ENCODE measurements around the gene ECD.

ECD gene

DNA sequence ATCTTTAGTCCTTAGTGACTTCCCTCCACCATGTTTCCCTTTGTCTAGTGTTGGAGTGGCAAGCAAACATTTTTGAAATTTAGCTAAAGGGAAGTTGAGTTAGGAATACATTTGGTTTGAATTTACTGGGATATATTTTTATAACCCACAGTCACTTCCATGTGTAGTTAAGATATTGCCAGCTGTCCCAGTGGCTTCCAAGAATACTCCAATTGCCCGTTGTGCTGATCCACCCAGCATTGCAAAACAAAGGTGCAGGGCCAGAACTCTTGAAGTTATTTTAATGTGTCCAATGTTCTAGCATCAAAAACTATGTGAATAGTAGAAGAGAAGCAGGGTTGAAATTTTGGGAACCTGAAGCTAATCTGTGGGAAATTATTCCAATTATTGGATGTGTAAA is 68.7 kb downstream of the ECD start:
- no peak for DNase-seq (ENCODE audit: low read depth in 2 of 2)
- H3K4me3 ChIP-seq (replicated peaks in 1 of 2; ENCODE audit: low read depth in 2 of 2, low read length in 2 of 2) = no peak overlapping the region
- TF ChIP-seq, protein P1, sequence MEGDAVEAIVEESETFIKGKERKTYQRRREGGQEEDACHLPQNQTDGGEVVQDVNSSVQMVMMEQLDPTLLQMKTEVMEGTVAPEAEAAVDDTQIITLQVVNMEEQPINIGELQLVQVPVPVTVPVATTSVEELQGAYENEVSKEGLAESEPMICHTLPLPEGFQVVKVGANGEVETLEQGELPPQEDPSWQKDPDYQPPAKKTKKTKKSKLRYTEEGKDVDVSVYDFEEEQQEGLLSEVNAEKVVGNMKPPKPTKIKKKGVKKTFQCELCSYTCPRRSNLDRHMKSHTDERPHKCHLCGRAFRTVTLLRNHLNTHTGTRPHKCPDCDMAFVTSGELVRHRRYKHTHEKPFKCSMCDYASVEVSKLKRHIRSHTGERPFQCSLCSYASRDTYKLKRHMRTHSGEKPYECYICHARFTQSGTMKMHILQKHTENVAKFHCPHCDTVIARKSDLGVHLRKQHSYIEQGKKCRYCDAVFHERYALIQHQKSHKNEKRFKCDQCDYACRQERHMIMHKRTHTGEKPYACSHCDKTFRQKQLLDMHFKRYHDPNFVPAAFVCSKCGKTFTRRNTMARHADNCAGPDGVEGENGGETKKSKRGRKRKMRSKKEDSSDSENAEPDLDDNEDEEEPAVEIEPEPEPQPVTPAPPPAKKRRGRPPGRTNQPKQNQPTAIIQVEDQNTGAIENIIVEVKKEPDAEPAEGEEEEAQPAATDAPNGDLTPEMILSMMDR (IDR thresholded peaks at IDR 0.05; ENCODE audit: low read depth, low read length) = no peak

DNA sequence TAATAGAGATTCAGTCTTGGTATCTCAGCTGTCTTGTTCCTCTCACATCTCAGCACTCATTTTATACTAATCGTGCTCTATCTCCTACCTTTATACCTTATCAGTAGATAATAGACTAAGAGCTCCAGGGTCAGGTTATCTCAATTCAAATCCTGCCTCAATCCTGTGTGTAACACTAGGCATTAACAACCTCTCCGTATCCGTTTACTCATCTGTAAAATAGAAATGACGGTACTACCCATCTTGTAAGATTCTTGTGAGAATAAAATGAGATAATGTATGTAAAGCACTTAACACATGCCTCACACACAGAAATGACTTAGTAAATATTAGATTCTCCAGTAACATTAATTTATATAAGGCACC is 70.5 kb downstream of the ECD start:
- DNase-seq (ENCODE audit: low read depth in 2 of 2) = no peak
- peak overlapping the region; percentile 21 to 95 for H3K4me3 ChIP-seq (replicated peaks in 1 of 2; ENCODE audit: low read depth in 2 of 2, low read length in 2 of 2)
- TF ChIP-seq, protein P1 (IDR thresholded peaks at IDR 0.05; ENCODE audit: low read depth, low read length) = no peak

DNA sequence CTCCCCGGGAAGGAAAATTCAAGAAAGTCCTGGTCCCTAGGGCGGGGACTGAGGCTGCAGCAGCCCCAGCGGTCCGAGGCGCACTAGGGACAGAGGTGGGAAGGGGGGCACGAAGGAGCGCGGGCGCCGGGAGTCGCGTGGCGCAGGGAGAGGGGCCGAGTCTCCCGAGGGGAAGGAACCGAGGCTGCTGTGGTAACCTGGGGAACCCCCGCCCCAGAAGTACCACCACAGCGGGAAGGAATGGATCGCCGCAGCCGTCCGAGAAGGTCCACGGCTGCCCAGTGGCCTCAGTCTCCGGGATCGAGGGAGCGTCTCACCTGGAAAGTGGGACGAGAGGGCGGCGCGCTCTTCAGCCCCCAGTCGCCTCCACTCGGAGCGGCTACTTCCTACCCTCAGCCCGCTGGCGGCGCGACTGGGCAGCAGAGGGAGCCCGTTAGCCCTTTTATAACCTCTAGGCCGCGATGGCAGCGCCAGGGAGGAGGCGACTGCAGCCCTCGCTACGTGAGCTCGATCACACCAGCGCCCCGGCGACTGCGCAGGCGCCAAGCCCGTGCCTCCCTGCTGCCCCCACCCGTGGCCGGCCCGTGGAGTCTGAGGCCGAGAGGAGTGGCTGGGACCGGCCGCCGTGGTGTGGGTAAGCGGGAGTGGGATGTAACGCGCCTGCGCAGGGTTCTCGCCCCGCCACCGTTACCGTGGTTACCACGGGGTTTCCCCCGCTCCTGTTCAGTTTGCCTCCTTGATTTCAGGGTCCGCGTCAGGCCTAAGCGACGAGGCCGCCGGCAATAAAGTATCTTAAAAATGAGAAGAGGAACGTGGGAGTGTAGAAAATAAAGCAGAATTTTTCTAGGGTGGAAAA is 71.1 kb downstream of the ECD start, which contains the start of gene P4HA1:
TSS of gene P4HA1 (minus strand) at position 418 of the 856 bp plus-strand sequence. CDS start 21,983 bp downstream, outside the sequence.
- peak; percentile 99 for DNase-seq (ENCODE audit: low read depth in 2 of 2)
- peak within 1 kb of the TSS; percentile 95 to 98 for H3K4me3 ChIP-seq (replicated peaks in 1 of 2; ENCODE audit: low read depth in 2 of 2, low read length in 2 of 2)
- TF ChIP-seq, protein P1 (IDR thresholded peaks at IDR 0.05; ENCODE audit: low read depth, low read length) = peak; percentile 58

DNA sequence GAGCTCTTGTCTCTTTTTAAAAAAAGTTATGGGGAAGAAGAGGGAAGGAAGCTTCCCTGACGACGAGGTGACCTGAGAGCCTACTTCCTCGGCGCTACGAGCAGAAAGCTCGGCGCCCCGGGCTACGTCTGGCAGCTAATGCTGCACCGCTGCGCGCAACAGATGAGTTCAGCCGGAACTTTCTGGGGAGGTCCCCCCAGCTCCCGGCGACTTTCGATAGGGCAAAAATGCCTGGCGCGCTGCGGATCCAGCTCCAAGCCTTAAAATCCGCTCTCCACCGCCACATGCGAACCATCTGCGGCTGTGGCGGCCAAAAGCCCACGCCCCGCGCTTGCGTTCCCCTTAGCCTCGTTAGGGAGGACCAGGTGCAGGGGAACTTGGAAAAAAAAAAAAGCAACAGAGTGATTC is 71.8 kb downstream of the ECD start:
- TF ChIP-seq, protein P1 (IDR thresholded peaks at IDR 0.05; ENCODE audit: low read depth, low read length) = no peak
- DNase-seq (ENCODE audit: low read depth in 2 of 2) = peak; percentile 69 to 81
- peak overlapping the region; percentile 95 to 98 for H3K4me3 ChIP-seq (replicated peaks in 1 of 2; ENCODE audit: low read depth in 2 of 2, low read length in 2 of 2)

DNA sequence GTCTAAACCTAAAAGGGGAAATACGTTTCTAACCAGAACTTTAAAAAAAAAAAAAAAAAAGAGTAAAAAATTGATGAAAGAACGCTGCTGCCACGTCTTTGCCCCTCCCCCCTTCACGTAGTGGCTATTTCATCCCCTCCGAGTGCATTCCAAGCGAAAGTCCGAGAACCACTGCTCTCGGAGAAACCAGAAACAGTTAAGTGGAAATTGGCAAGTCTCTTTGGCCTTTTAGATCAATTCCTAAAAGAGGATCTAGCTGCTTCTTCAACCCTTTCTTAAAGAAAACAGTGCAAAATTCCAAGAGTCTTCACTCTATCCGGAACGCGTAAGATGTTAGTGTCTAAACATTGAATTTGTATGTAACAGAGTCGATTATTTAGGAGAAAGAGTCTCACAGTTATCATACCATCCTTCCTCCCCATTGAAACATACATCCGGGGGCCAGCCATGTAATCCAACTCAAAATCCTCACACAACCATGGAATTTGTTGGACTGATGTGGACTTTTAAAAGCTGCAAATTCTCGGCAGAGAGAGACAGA is 72.3 kb downstream of the ECD start:
- peak overlapping the region; percentile 95 to 98 for H3K4me3 ChIP-seq (replicated peaks in 1 of 2; ENCODE audit: low read depth in 2 of 2, low read length in 2 of 2)
- TF ChIP-seq, protein P1 (IDR thresholded peaks at IDR 0.05; ENCODE audit: low read depth, low read length) = no peak
- peak; percentile 89 to 90 for DNase-seq (ENCODE audit: low read depth in 2 of 2)

DNA sequence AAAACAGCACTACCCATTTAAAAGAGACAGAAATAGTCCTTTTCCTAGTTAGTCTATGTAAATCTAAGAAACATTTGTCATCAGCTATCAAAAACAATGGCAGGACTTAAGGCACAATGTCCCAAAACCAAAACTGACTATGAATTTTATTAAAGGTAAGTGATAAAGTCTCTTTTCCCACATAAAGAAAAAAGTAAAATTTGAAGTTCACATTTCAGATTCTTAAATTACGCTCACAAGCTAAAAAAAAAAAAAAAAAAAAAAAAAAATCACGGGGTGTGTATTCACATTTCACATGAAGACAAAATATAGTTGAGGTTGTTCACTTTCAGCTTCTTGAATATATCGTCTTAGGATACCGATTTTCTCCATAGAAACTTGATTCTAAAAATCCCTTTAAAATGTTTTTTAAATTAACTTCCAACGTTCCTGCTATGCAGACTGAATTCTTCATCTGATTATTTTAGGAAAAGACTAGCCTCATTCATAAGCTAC is 72.8 kb downstream of the ECD start:
- TF ChIP-seq, protein P1 (IDR thresholded peaks at IDR 0.05; ENCODE audit: low read depth, low read length) = no peak
- DNase-seq (ENCODE audit: low read depth in 2 of 2) = peak in 1 of 2 donors; percentile 27
- peak overlapping the region; percentile 95 to 98 for H3K4me3 ChIP-seq (replicated peaks in 1 of 2; ENCODE audit: low read depth in 2 of 2, low read length in 2 of 2)

Measured in cardiac fibroblast (primary cell).